ENCODE results near the gene GPANK1.

DNA sequence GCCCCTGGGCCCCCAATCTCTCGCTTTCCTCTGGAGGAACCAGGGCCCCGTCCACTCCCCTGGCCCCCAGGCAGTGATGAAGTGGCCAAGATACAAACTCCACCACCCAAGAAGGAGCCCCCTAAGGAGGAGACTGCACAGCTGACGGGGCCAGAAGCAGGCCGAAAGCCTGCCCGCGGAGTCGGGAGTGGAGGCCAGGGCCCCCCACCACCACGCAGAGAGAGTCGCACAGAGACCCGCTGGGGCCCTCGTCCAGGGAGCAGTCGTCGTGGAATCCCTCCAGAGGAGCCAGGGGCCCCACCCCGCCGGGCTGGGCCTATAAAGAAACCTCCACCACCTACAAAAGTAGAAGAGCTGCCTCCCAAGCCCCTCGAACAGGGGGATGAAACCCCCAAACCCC lies 33.6 kb downstream of the GPANK1 start:
- TF ChIP-seq ZBTB7A (tag by site-specific recombination; IDR thresholded peaks at IDR 0.05; ENCODE audit: low read depth), result no peak
- TF ChIP-seq YY1 (tag by site-specific recombination; IDR thresholded peaks at IDR 0.05), result no peak
- TF ChIP-seq ZNF138 (tag by site-specific recombination; IDR thresholded peaks at IDR 0.05; ENCODE audit: borderline replicate concordance), result no peak
- TF ChIP-seq, protein P1, sequence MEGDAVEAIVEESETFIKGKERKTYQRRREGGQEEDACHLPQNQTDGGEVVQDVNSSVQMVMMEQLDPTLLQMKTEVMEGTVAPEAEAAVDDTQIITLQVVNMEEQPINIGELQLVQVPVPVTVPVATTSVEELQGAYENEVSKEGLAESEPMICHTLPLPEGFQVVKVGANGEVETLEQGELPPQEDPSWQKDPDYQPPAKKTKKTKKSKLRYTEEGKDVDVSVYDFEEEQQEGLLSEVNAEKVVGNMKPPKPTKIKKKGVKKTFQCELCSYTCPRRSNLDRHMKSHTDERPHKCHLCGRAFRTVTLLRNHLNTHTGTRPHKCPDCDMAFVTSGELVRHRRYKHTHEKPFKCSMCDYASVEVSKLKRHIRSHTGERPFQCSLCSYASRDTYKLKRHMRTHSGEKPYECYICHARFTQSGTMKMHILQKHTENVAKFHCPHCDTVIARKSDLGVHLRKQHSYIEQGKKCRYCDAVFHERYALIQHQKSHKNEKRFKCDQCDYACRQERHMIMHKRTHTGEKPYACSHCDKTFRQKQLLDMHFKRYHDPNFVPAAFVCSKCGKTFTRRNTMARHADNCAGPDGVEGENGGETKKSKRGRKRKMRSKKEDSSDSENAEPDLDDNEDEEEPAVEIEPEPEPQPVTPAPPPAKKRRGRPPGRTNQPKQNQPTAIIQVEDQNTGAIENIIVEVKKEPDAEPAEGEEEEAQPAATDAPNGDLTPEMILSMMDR (tag by site-specific recombination; IDR thresholded peaks at IDR 0.05), result no peak
- TF ChIP-seq, protein P2, sequence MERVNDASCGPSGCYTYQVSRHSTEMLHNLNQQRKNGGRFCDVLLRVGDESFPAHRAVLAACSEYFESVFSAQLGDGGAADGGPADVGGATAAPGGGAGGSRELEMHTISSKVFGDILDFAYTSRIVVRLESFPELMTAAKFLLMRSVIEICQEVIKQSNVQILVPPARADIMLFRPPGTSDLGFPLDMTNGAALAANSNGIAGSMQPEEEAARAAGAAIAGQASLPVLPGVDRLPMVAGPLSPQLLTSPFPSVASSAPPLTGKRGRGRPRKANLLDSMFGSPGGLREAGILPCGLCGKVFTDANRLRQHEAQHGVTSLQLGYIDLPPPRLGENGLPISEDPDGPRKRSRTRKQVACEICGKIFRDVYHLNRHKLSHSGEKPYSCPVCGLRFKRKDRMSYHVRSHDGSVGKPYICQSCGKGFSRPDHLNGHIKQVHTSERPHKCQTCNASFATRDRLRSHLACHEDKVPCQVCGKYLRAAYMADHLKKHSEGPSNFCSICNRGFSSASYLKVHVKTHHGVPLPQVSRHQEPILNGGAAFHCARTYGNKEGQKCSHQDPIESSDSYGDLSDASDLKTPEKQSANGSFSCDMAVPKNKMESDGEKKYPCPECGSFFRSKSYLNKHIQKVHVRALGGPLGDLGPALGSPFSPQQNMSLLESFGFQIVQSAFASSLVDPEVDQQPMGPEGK (tag by site-specific recombination; IDR thresholded peaks at IDR 0.05), result no peak
- no peak for TF ChIP-seq ZNF274 (IDR thresholded peaks at IDR 0.05; ENCODE audit: low read length)
- no peak for TF ChIP-seq ZNF274 (tag by site-specific recombination; IDR thresholded peaks at IDR 0.05; ENCODE audit: borderline replicate concordance)
- TF ChIP-seq, protein P3, sequence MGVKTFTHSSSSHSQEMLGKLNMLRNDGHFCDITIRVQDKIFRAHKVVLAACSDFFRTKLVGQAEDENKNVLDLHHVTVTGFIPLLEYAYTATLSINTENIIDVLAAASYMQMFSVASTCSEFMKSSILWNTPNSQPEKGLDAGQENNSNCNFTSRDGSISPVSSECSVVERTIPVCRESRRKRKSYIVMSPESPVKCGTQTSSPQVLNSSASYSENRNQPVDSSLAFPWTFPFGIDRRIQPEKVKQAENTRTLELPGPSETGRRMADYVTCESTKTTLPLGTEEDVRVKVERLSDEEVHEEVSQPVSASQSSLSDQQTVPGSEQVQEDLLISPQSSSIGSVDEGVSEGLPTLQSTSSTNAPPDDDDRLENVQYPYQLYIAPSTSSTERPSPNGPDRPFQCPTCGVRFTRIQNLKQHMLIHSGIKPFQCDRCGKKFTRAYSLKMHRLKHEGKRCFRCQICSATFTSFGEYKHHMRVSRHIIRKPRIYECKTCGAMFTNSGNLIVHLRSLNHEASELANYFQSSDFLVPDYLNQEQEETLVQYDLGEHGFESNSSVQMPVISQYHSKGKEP (tag by site-specific recombination; IDR thresholded peaks at IDR 0.05), result no peak
- TF ChIP-seq, protein P4, sequence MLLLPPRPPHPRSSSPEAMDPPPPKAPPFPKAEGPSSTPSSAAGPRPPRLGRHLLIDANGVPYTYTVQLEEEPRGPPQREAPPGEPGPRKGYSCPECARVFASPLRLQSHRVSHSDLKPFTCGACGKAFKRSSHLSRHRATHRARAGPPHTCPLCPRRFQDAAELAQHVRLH (tag by site-specific recombination; IDR thresholded peaks at IDR 0.05), result no peak
- no peak for TF ChIP-seq KLF8 (tag by site-specific recombination; IDR thresholded peaks at IDR 0.05)

Data from HEK293 (cell line).